K562 (cell line): Measurements from ENCODE around the gene C2. TPM values are rescaled to one million over a fixed set of nuclear protein-coding genes. Genes with fewer than 3 reads are reported as not detected.

Source experiments
- ATAC-seq: fragments of 200-7000 bp; cut with Tn5 transposase; 3 replicates; pipeline ENCODE4 v1.9.1; 2020; ENCODE audit warnings: moderate library complexity
- BruUV-seq: library from RNA; stranded (reverse); fragments of 400-500 nt; replicated peaks from 2 replicates; lab custom pipeline; 2021; lab: Mats Ljungman, UMichigan
- CTCF ChIA-PET: fragments of 300-600 bp; formaldehyde crosslinking; extraction: SDS; loops from one replicate; lab custom pipeline; 2021; ENCODE audit warnings: low intra/inter-chr PET ratio; lab: Yijun Ruan, JAX
- POLR2A ChIA-PET: fragments of 300-600, 350-650 bp; sonication (Branson Sonifier 250); formaldehyde crosslinking; extraction: SDS; loops from one replicate; lab custom pipeline; 2021; ENCODE audit warnings: antibody characterized with exemption, inconsistent platforms; lab: Yijun Ruan, JAX
- DNase-seq, 4 experiments: peaks; one replicate each; pipeline versions ENCODE4 v3.0.0 to v3.0.0-alpha.2; 2011 to 2018; ENCODE audit warnings: low spot score in 3 of 4, mixed read lengths in 3 of 4; ENCODE audit errors: extremely low read depth in 1 of 4
- FAIRE-seq: peaks from 2 replicates; lab custom pipeline; 2011; peaks lifted over from hg19 to GRCh38; lab: Jason Lieb, UNC
- H2AFZ ChIP-seq: 2 replicates; pipeline ENCODE4 v1.6.0; 2011; ENCODE audit warnings: low read depth, low read length, control low read depth, inconsistent platforms
- H3K27ac ChIP-seq: fragments of 200-600 bp; 3 replicates; pipeline ENCODE4 v1.8.0; 2011; ENCODE audit warnings: low read depth, mild to moderate bottlenecking, control low read depth, inconsistent platforms, low read length, moderate library complexity, mixed read lengths; ENCODE audit errors: extremely low read depth
- H3K27me3 ChIP-seq, 2 experiments: fragments of 300-600 bp in 1 of 2; 2 replicates in 1 of 2; 3 replicates in 1 of 2; pipeline versions ENCODE4 v1.6.0 to v1.8.0; 2011; ENCODE audit warnings: inconsistent platforms in 2 of 2, low read length in 2 of 2, mild to moderate bottlenecking in 1 of 2, mixed read lengths in 1 of 2, moderate library complexity in 1 of 2; ENCODE audit not compliant: control insufficient read depth in 2 of 2, insufficient read depth in 2 of 2
- H3K36me3 ChIP-seq: fragments of 300-600 bp; 3 replicates; pipeline ENCODE4 v1.8.0; 2011; ENCODE audit warnings: mild to moderate bottlenecking, low read length, inconsistent platforms; ENCODE audit not compliant: control insufficient read depth, insufficient read depth
- H3K4me1 ChIP-seq, 2 experiments: fragments of 200-600 bp in 1 of 2; replicated peaks in 1 of 2; 2 replicates in 1 of 2; 3 replicates in 1 of 2; pipeline versions ENCODE4 v1.5.1 to v1.8.0; 2011; ENCODE audit warnings: inconsistent platforms in 2 of 2, low read length in 2 of 2, mild to moderate bottlenecking in 1 of 2, mixed read lengths in 1 of 2, moderate library complexity in 1 of 2; ENCODE audit not compliant: control insufficient read depth in 2 of 2, insufficient read depth in 2 of 2
- H3K4me2 ChIP-seq: 2 replicates; pipeline ENCODE4 v1.6.1; 2011; ENCODE audit warnings: low read length, control low read depth, inconsistent platforms, mixed read lengths; ENCODE audit not compliant: insufficient read depth
- H3K4me3 ChIP-seq: fragments of 200-600 bp; sonication (generic), shearing (Covaris generic); 2 replicates; pipeline ENCODE4 v1.5.1; 2016; ENCODE audit warnings: control low read depth, inconsistent platforms
- H3K79me2 ChIP-seq: fragments of 200-600 bp; 3 replicates; pipeline ENCODE4 v1.8.0; 2011; ENCODE audit warnings: low read length, inconsistent platforms; ENCODE audit not compliant: control insufficient read depth, insufficient read depth
- H3K9ac ChIP-seq, 2 experiments: 2 replicates each; pipeline versions ENCODE4 v1.6.0 to v1.6.1; 2011; ENCODE audit warnings: low read depth in 2 of 2, low read length in 2 of 2, control low read depth in 1 of 2, inconsistent platforms in 1 of 2, mild to moderate bottlenecking in 1 of 2, mixed read lengths in 1 of 2; ENCODE audit not compliant: insufficient read depth in 1 of 2
- H3K9me1 ChIP-seq: one replicate; pipeline ENCODE4 v1.6.0; 2011; ENCODE audit warnings: inconsistent platforms, mild to moderate bottlenecking, low read length, moderate library complexity; ENCODE audit not compliant: control insufficient read depth, insufficient read depth
- H3K9me3 ChIP-seq: replicated peaks from 2 replicates; pipeline ENCODE4 v1.5.1; 2011; ENCODE audit warnings: low read depth, low read length, inconsistent platforms; ENCODE audit not compliant: control insufficient read depth, insufficient read depth
- H4K20me1 ChIP-seq: replicated peaks from 2 replicates; pipeline ENCODE4 v1.6.1; 2011; ENCODE audit warnings: low read length, inconsistent platforms, mixed read lengths; ENCODE audit not compliant: control insufficient read depth, insufficient read depth
- IFI16 ChIP-seq: fragments of 250-450 bp; sonication (Bioruptor Pico); IDR thresholded peaks from 2 replicates; pipeline ENCODE4 v2.1.2; 2022; ENCODE audit warnings: mild to moderate bottlenecking, inconsistent platforms
- MBD2 ChIP-seq: sonication (generic); IDR thresholded peaks from 2 replicates; pipeline ENCODE4 v1.6.1; 2016; ENCODE audit warnings: low read depth, borderline replicate concordance
- MECOM ChIP-seq: fragments of 250-450 bp; sonication (Bioruptor Pico); IDR thresholded peaks from 2 replicates; pipeline ENCODE4 v1.8.0; 2022; ENCODE audit warnings: inconsistent platforms
- OTX1 ChIP-seq: fragments of 450-650 bp; formaldehyde crosslinking; IDR thresholded peaks from 2 replicates; pipeline ENCODE4 v1.4.0; 2022; ENCODE audit warnings: mild to moderate bottlenecking
- POLR2AphosphoS5 ChIP-seq: IDR thresholded peaks from 2 replicates; pipeline ENCODE4 v1.6.1; 2011; ENCODE audit warnings: mild to moderate bottlenecking, low read depth, low read length, moderate library complexity; ENCODE audit not compliant: control insufficient read depth, insufficient read depth
- RBBP5 ChIP-seq: fragments of 200-600 bp; sonication (generic); IDR thresholded peaks from 2 replicates; pipeline ENCODE4 v1.6.1; 2012; ENCODE audit warnings: borderline replicate concordance, mild to moderate bottlenecking, low read length, control low read depth, inconsistent platforms; ENCODE audit not compliant: insufficient read depth, poor library complexity, severe bottlenecking
- RBFOX2 ChIP-seq: fragments of 200-400 bp; formaldehyde crosslinking; IDR thresholded peaks from 2 replicates; pipeline ENCODE4 v1.6.1; 2017; ENCODE audit warnings: low read depth, mild to moderate bottlenecking, low read length, moderate library complexity
- RBM25 ChIP-seq: fragments of 200-400 bp; formaldehyde crosslinking; IDR thresholded peaks from 2 replicates; pipeline ENCODE4 v1.6.1; 2018; ENCODE audit warnings: low read length, low read depth, moderate library complexity; ENCODE audit not compliant: severe bottlenecking
- ZBTB1 ChIP-seq: sonication (generic); formaldehyde crosslinking; IDR thresholded peaks from 2 replicates; pipeline ENCODE4 v1.8.1; 2023; ENCODE audit warnings: missing genetic modification reagents, low read depth, mild to moderate bottlenecking, borderline replicate concordance
- WGBS: fragments of 100-300 bp; shearing (Covaris generic); methylation state at CpG from one replicate; pipeline ENCODE4 v1.1.6; 2016; ENCODE audit warnings: low coverage, mixed read lengths; ENCODE audit not compliant: insufficient coverage; ENCODE audit errors: missing lambda C conversion rate; 5-methylcytosine and 5-hydroxymethylcytosine counted together
- in situ Hi-C: fragments of 300-500 bp; cut with MboI; formaldehyde crosslinking; loops from 4 replicates; pipeline ENCODE4 v1.15.0; 2018; ENCODE audit warnings: inconsistent platforms, mixed read lengths
- intact Hi-C: fragments of 100-400 bp; cut with micrococcal nuclease; formaldehyde crosslinking; loops from 2 replicates; pipeline ENCODE4 v1.14.2; 2022
- polyA plus RNA-seq, 8 experiments: library from polyadenylated mRNA; depleted of rRNA in 4 of 8; stranded (reverse) in 5 of 8; unstranded in 3 of 8; fragments of >200 nt; fragmentation: Nextera tagmentation in 2 of 8; fragmentation: Illumina TruSeq in 1 of 8; extraction: Ambion mirVana in 2 of 8; extraction: Trizol in 1 of 8; gene quantifications; 2 replicates each; pipeline versions ENCODE4 v1.2.1 to v1.2.3, GENCODE V29; 2011 to 2014; ENCODE audit warnings: inconsistent platforms in 1 of 8, missing spikeins in 1 of 8
- total RNA-seq, 7 experiments: library from RNA; depleted of rRNA in 6 of 7; stranded (reverse); fragments of >200 nt in 6 of 7; fragmentation: Illumina TruSeq in 2 of 7; extraction: Trizol in 2 of 7; gene quantifications; 2 replicates each; pipeline versions ENCODE4 v1.2.1 to v1.2.3, GENCODE V29; 2011 to 2021; ENCODE audit warnings: low replicate concordance in 1 of 7
- TF ChIP-seq, protein P1 (sequence below): fragments of 450-650 bp; IDR thresholded peaks from 2 replicates; pipeline ENCODE4 v1.6.1; 2017; ENCODE audit warnings: mild to moderate bottlenecking, moderate library complexity
- TF ChIP-seq, protein P2 (sequence below): sonication (generic); formaldehyde crosslinking; IDR thresholded peaks from 2 replicates; pipeline ENCODE4 v1.8.1; 2023; ENCODE audit warnings: mild to moderate bottlenecking, missing genetic modification reagents
- TF ChIP-seq, protein P3 (sequence below): fragments of 200-800 bp; sonication (Bioruptor generic); IDR thresholded peaks from 2 replicates; pipeline ENCODE4 v1.6.1; 2017; ENCODE audit warnings: missing genetic modification characterization, missing compliant biosample characterization

Gene C2
- total and polyA plus RNA-seq, 9 of the 15 experiments (the other 6 are each of a cell fraction or from before 2014, with no cell fraction given) = 0.05 to 1.1 (median 0.39) TPM; not detected in 1

DNA sequence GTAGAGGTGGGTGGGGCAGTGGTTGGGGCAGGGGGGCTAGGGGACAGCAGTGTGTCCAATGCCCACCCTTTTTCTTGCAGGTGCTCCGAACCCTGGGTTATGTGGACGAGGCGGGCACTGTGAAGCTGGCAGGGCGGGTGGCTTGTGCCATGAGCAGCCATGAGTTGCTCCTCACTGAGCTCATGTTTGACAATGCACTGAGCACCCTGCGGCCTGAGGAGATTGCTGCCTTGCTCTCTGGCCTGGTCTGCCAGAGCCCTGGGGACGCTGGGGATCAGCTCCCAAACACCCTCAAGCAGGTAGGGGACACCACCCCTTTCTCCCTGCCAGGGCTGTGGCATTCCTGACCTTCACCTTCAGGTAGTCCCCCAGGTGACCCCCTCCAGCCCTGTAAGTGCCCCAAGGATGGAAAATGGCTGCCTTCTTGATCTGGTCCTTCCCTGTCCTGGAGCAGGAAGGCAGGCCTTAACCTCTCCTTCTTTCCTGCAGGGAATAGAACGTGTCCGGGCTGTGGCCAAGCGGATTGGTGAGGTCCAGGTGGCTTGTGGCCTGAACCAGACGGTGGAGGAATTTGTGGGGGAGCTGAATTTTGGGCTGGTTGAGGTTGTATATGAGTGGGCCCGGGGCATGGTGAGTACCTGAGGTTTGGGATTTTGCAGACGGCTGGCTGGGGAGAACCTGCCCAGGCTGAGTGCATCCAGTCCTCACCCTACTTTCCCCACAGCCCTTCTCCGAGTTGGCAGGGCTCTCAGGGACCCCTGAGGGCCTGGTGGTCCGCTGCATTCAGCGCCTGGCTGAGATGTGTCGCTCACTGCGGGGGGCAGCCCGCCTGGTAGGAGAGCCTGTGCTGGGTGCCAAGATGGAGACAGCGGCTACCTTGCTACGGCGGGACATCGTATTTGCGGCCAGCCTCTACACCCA is 41.5 kb downstream of the C2 start:
- in situ Hi-C loops = no loop called here
- H3K9me1 ChIP-seq = no peaks in the 10 kb centered on the region
- CTCF ChIA-PET = no interaction called here
- TF ChIP-seq, protein P1, sequence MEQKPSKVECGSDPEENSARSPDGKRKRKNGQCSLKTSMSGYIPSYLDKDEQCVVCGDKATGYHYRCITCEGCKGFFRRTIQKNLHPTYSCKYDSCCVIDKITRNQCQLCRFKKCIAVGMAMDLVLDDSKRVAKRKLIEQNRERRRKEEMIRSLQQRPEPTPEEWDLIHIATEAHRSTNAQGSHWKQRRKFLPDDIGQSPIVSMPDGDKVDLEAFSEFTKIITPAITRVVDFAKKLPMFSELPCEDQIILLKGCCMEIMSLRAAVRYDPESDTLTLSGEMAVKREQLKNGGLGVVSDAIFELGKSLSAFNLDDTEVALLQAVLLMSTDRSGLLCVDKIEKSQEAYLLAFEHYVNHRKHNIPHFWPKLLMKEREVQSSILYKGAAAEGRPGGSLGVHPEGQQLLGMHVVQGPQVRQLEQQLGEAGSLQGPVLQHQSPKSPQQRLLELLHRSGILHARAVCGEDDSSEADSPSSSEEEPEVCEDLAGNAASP = no peak
- TF ChIP-seq RBBP5 (peak; percentile 37), MBD2 (peak; percentile 5; the same call in 1 of the 2 replicates), OTX1 (0 out of 2 replicates have a peak, but pooled peaks have one; percentile 73), POLR2AphosphoS5 (no peak), RBFOX2 (peak; percentile 60; the same call in 1 of the 2 replicates), IFI16 (CRISPR knock-in tag) (0 out of 2 replicates have a peak, but pooled peaks have one; percentile 46), MECOM (CRISPR knock-in tag) (peak; percentile 30; the same call in 1 of the 2 replicates), RBM25 (no peak), ZBTB1 (CRISPR knock-in tag) (no peak)
- TF ChIP-seq, protein P2, sequence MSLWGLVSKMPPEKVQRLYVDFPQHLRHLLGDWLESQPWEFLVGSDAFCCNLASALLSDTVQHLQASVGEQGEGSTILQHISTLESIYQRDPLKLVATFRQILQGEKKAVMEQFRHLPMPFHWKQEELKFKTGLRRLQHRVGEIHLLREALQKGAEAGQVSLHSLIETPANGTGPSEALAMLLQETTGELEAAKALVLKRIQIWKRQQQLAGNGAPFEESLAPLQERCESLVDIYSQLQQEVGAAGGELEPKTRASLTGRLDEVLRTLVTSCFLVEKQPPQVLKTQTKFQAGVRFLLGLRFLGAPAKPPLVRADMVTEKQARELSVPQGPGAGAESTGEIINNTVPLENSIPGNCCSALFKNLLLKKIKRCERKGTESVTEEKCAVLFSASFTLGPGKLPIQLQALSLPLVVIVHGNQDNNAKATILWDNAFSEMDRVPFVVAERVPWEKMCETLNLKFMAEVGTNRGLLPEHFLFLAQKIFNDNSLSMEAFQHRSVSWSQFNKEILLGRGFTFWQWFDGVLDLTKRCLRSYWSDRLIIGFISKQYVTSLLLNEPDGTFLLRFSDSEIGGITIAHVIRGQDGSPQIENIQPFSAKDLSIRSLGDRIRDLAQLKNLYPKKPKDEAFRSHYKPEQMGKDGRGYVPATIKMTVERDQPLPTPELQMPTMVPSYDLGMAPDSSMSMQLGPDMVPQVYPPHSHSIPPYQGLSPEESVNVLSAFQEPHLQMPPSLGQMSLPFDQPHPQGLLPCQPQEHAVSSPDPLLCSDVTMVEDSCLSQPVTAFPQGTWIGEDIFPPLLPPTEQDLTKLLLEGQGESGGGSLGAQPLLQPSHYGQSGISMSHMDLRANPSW (CRISPR knock-in tag) = 0 out of 2 replicates have a peak, but pooled peaks have one; percentile 12
- TF ChIP-seq, protein P3, sequence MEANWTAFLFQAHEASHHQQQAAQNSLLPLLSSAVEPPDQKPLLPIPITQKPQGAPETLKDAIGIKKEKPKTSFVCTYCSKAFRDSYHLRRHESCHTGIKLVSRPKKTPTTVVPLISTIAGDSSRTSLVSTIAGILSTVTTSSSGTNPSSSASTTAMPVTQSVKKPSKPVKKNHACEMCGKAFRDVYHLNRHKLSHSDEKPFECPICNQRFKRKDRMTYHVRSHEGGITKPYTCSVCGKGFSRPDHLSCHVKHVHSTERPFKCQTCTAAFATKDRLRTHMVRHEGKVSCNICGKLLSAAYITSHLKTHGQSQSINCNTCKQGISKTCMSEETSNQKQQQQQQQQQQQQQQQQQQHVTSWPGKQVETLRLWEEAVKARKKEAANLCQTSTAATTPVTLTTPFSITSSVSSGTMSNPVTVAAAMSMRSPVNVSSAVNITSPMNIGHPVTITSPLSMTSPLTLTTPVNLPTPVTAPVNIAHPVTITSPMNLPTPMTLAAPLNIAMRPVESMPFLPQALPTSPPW (CRISPR knock-in tag) = no peak

More for the DNA sequence above, 41.5 kb downstream of the C2 start:
- H3K79me2 ChIP-seq = peaks cover 39% of the 10 kb centered on the region
- no peak overlapping the region for H2AFZ ChIP-seq
- 65% methylated on average over 23 of the region's 23 CpGs for WGBS
- FAIRE-seq (no peak), ATAC-seq (no peak), DNase-seq (no peak)
- no peaks in the 10 kb centered on the region for H3K27me3 ChIP-seq
- peak overlapping the region; percentile 84 for H3K27ac ChIP-seq
- no TSS peak for BruUV-seq
- no peaks in the 10 kb centered on the region for H3K9me3 ChIP-seq
- H3K9ac ChIP-seq = peak overlapping the region; percentile 84 to 90; a peak in 3 of 4 replicates
- H3K36me3 ChIP-seq = peaks cover 71% of the 10 kb centered on the region
- intact Hi-C loops = no loop called here
- H3K4me2 ChIP-seq = peak overlapping the region; percentile 99
- peaks cover 50 to 55% of the 10 kb centered on the region in 2 experiments; a peak in 4 of 5 replicates for H3K4me1 ChIP-seq
- H4K20me1 ChIP-seq = no peaks in the 10 kb centered on the region
- POLR2A ChIA-PET = interaction anchor here (0.6 to 5.8 kb wide), 10 partner anchors 7 to 216 kb away, joined by 3 to 74 read pairs (median 3); partner anchors contain the start of genes NELFE and SKIC2
- H3K4me3 ChIP-seq = no peak overlapping the region
